Prostate gland (tissue), 2 donors: Measurements from ENCODE around the gene IGFL3.

ENCODE experiments used
- POLR2AphosphoS5 ChIP-seq: sonication (generic); formaldehyde crosslinking; IDR thresholded peaks from one replicate; pipeline ENCODE4 v1.6.1; 2017; ENCODE audit warnings: antibody characterized with exemption
- TF ChIP-seq, protein P1 (sequence below), 4 experiments: fragments of 200-600 bp in 2 of 4; fragments of 450-650 bp in 2 of 4; sonication (generic) in 2 of 4; IDR thresholded peaks; 1 replicate in 3 of 4; 2 replicates in 1 of 4; pipeline ENCODE4 v1.5.1; 2016 to 2019; ENCODE audit warnings: antibody characterized with exemption in 4 of 4, mild to moderate bottlenecking in 2 of 4, moderate library complexity in 2 of 4

GRCh38 chr19:46144756-46145155 lies 20.3 kb upstream of the IGFL3 start:
- peak; percentile 56 for TF ChIP-seq POLR2AphosphoS5
- TF ChIP-seq, protein P1, sequence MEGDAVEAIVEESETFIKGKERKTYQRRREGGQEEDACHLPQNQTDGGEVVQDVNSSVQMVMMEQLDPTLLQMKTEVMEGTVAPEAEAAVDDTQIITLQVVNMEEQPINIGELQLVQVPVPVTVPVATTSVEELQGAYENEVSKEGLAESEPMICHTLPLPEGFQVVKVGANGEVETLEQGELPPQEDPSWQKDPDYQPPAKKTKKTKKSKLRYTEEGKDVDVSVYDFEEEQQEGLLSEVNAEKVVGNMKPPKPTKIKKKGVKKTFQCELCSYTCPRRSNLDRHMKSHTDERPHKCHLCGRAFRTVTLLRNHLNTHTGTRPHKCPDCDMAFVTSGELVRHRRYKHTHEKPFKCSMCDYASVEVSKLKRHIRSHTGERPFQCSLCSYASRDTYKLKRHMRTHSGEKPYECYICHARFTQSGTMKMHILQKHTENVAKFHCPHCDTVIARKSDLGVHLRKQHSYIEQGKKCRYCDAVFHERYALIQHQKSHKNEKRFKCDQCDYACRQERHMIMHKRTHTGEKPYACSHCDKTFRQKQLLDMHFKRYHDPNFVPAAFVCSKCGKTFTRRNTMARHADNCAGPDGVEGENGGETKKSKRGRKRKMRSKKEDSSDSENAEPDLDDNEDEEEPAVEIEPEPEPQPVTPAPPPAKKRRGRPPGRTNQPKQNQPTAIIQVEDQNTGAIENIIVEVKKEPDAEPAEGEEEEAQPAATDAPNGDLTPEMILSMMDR (IDR thresholded peaks at IDR 0.05), result no peak
